Mammary epithelial cell (primary cell): ENCODE results near the gene TAS1R1.

ENCODE experiments used
- EZH2 ChIP-seq: IDR thresholded peaks from 2 replicates; pipeline ENCODE4 v1.6.1; 2012; ENCODE audit warnings: low read length, inconsistent platforms, borderline replicate concordance
- TF ChIP-seq, protein P1 (sequence below), 2 donors: IDR thresholded peaks in 1 of 2; conservative IDR thresholded peaks in 1 of 2; 2 replicates each; pipeline ENCODE4 v1.5.1; 2011 to 2012; ENCODE audit warnings: inconsistent platforms in 2 of 2, low read length in 2 of 2, mild to moderate bottlenecking in 2 of 2, control low read depth in 1 of 2, low read depth in 1 of 2; ENCODE audit not compliant: insufficient read depth in 1 of 2; ENCODE audit errors: extremely low read depth in 1 of 2

DNA sequence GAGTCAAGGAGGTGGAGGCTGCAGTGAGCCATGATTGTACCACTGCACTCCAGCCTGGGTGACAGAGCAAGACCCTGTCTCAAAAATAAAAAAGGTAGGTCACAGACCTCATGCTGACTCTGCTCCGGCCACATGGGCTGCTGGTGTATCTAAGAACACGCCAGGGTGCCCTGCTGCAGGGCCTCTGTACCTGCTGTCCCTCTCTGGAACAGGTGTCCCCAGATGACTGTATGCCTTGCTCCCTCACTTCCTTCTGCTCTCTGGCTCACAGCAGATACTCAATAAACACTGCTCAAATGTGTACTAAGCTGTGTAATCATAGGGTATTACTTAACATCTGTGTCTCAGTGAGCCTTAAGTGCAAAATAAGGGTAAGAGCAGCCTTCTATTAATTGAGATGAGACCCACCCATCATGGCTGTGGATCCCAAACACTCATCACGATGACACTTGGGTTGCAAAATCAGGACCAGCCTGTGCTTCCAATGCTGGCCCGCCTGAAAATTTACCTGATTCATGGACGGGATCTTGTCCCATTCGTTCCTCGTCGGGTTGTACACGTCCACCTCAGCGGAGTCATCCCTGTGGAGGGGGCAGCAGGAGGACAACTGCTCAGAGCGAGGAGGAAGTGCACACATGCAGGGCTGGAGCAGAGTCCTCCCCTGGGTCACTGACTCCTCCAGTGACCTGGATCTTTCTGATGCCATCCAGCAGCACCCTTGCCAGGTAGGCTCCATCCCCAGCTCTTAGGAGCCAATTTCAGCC lies 40.1 kb downstream of the TAS1R1 start:
- TF ChIP-seq, protein P1, sequence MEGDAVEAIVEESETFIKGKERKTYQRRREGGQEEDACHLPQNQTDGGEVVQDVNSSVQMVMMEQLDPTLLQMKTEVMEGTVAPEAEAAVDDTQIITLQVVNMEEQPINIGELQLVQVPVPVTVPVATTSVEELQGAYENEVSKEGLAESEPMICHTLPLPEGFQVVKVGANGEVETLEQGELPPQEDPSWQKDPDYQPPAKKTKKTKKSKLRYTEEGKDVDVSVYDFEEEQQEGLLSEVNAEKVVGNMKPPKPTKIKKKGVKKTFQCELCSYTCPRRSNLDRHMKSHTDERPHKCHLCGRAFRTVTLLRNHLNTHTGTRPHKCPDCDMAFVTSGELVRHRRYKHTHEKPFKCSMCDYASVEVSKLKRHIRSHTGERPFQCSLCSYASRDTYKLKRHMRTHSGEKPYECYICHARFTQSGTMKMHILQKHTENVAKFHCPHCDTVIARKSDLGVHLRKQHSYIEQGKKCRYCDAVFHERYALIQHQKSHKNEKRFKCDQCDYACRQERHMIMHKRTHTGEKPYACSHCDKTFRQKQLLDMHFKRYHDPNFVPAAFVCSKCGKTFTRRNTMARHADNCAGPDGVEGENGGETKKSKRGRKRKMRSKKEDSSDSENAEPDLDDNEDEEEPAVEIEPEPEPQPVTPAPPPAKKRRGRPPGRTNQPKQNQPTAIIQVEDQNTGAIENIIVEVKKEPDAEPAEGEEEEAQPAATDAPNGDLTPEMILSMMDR (conservative IDR thresholded peaks at IDR 0.05 in 1 of 2, IDR thresholded peaks at IDR 0.05 in 1 of 2; ENCODE audit: extremely low read depth in 1 of 2, insufficient read depth in 1 of 2, low read depth in 1 of 2, low read length in 2 of 2) = no peak
- TF ChIP-seq EZH2 = no peak
